OCI-LY1 (cell line): ENCODE measurements around the gene CPXM1.

Source experiments
- CTCF ChIP-seq: fragments of 200-600 bp; sonication (generic), shearing (Covaris generic); IDR thresholded peaks from 2 replicates; pipeline ENCODE4 v1.5.1; 2017; ENCODE audit warnings: mild to moderate bottlenecking, antibody characterized with exemption, low read length, moderate library complexity, mixed read lengths
- EZH2 ChIP-seq: fragments of 200-600 bp; sonication (generic), shearing (Covaris generic); IDR thresholded peaks from 2 replicates; pipeline ENCODE4 v1.8.0; 2017; ENCODE audit warnings: borderline replicate concordance, mixed run types, mild to moderate bottlenecking, antibody characterized with exemption, low read length, moderate library complexity, mixed read lengths

GRCh38 chr20:2817891-2818595 lies 17.6 kb upstream of the CPXM1 start:
- TF ChIP-seq CTCF (no peak), EZH2 (no peak)
